WI38 (cell line): Measurements from ENCODE around the gene SPTBN2.

Experiments
- H3K4me3 ChIP-seq: 2 replicates; pipeline ENCODE4 v1.5.1; 2011; ENCODE audit warnings: low read depth, mild to moderate bottlenecking, control low read depth, low read length
- CTCF ChIP-seq: IDR thresholded peaks from 2 replicates; pipeline ENCODE4 v1.5.1; 2012; ENCODE audit warnings: low read depth, mild to moderate bottlenecking, control low read depth, low read length

SPTBN2 gene

GRCh38 chr11:66649903-66650302 lies 79.1 kb downstream of the SPTBN2 start:
- no peak overlapping the region for H3K4me3 ChIP-seq
- no peak for TF ChIP-seq CTCF

GRCh38 chr11:66646828-66647227 lies 82.2 kb downstream of the SPTBN2 start:
- no peak for TF ChIP-seq CTCF
- H3K4me3 ChIP-seq, result no peak overlapping the region

DNA sequence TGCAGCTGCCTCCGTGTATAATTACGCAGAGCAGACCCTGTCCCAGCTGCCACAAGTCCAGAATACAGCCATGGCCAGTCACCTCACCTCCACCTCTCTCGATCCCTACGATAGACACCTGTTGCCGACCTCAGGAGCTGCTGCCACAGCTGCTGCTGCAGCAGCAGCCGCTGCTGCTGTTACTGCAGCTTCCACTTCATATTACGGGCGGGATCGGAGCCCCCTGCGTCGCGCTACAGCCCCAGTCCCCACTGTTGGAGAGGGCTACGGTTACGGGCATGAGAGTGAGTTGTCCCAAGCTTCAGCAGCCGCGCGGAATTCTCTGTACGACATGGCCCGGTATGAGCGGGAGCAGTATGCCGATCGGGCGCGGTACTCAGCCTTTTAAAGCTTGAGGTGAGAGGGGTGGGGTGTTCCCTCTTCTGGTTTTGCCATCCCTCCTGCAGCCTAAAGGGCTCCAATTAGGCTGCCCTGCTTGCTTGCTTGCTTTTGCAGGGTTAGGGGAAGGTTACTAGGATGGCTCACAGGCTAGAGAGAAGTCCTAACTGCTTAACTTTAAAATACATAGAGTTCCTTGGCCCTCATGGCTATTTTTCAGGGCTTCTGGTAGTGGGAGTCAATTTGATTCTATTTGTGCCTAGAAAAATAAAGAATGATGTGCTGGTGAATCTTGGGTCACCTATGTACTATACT lies 85.1 kb downstream of the SPTBN2 start:
- no peak overlapping the region for H3K4me3 ChIP-seq
- TF ChIP-seq CTCF, result no peak

DNA sequence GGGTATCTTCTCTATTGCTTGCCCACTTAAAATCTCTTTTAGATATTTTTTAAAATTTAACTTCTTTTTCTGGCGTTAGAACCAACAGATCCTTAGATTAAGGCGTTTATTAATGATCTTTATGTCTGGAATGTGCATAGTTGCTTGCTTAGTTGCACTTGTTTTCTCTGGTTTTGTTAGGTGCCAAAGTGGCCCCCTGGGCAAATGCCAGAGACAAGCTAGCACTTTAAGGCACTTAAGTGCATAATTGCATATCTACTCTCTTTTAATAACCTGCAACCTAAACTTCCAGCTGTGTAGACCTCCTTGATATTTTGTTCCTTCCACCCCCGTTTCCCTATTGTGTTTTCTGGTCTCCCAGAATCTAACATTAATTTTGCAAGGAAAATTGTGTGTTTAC lies 87.2 kb downstream of the SPTBN2 start:
- H3K4me3 ChIP-seq, result peak overlapping the region; percentile 95
- TF ChIP-seq CTCF, result no peak

DNA sequence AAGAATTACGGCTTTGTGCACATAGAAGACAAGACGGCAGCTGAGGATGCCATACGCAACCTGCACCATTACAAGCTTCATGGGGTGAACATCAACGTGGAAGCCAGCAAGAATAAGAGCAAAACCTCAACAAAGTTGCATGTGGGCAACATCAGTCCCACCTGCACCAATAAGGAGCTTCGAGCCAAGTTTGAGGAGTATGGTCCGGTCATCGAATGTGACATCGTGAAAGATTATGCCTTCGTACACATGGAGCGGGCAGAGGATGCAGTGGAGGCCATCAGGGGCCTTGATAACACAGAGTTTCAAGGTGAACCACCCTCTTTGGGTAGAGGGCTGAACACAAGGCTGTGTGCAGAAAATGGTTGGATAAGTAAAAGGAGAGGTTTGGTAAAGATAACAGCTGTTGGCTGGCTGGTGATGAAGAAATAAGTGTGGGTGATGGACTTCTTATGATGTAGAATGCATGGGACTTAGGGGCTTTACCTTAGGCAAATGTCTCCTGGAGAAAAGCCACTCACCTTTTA lies 89.1 kb downstream of the SPTBN2 start:
- H3K4me3 ChIP-seq, result peak overlapping the region; percentile 95

DNA sequence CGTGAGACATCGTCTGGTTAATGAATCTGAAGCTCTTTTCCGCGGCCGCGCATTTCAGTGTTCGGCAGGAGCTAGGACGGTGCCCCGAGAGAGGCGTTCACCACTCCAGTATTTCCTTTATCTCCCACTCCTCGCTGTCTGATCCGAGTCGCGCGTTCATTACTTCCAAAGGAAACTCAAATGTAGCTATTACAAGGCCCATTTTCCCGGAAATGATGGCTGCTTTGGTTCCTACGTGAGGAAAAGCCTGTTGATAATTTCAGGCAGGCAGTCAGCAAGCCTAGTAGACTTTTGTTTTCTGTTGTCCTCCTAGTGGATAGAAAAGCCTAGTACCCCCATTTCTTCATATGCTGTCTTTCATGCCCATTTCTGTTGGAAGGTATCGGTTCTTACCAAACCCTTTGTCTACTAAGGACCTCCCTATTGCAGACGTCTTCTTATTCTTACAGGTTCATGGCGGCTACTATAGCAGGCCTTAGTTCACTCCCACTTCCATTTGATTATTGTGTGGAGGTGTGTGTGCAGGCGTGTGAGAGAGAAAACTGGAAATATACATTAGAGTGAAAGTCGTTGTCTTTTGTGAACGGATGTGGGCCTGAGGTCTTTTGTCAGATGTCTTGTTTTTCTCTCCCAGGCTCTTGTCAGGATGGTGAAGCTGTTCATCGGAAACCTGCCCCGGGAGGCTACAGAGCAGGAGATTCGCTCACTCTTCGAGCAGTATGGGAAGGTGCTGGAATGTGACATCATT lies 89.8 kb downstream of the SPTBN2 start:
- TF ChIP-seq CTCF, result no peak
- H3K4me3 ChIP-seq, result peak overlapping the region; percentile 95

DNA sequence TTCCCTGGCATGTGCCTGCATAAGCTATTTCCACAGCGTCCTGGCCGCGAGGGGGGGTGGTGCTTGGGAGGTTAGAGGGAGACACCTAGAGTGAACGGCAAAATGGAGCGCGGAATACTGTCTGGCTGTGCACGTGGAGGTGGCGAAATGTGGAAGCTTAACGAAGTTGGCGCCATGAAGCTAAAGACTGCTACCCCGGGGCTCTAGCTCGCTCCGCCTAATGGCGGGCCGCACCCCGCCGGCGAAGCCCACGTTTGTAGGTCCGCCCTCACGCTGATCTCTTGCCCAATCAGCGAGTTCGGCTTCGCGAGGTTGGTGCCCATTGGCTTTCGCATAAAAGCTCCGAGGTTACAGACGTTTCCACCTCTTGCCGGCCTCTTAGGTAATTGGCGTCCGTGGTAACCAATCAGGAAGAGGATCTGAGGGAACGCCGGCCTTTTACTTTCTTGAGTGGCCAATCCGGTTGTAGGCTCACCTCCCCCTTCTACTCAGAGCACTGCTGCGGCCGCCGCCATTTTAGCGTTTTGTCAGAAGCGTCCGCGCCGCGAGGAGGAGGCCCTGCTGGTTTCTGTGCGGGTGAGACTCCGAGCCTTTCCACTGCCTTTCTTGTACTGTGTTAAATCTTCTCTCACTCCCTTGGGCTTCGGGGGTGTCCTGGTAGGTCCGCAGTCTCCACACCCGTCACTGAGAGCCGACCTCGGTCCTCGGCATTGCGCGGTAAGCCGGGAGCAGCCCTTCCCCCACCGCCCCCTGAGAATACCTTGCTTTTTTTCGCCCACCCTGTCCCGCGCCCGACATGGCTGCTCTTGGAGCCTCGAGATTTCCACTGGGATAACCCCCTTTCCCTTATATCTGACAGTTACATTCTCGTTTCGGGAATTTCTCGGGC lies 90.6 kb downstream of the SPTBN2 start, which contains the start of gene RBM4:
Gene RBM4, plus strand, starts transcription at position 527 of the 889 bp plus-strand sequence. CDS start 1,009 bp downstream, outside the sequence.
- TF ChIP-seq CTCF, result no peak
- H3K4me3 ChIP-seq, result peak within 1 kb of the TSS; percentile 95
